GM12873 (cell line): Measurements from ENCODE around the gene SH2D3C.
A peak's percentile ranks its signal among the peaks of the same experiment; 100 is the strongest.

Experiments used
- TF ChIP-seq, protein P1 (sequence below): IDR thresholded peaks from 2 replicates; pipeline ENCODE4 v1.5.1; 2012; ENCODE audit warnings: low read depth, mild to moderate bottlenecking, moderate library complexity, low read length, control low read depth; ENCODE audit not compliant: insufficient read depth; ENCODE audit errors: missing control alignments

The SH2D3C gene

DNA sequence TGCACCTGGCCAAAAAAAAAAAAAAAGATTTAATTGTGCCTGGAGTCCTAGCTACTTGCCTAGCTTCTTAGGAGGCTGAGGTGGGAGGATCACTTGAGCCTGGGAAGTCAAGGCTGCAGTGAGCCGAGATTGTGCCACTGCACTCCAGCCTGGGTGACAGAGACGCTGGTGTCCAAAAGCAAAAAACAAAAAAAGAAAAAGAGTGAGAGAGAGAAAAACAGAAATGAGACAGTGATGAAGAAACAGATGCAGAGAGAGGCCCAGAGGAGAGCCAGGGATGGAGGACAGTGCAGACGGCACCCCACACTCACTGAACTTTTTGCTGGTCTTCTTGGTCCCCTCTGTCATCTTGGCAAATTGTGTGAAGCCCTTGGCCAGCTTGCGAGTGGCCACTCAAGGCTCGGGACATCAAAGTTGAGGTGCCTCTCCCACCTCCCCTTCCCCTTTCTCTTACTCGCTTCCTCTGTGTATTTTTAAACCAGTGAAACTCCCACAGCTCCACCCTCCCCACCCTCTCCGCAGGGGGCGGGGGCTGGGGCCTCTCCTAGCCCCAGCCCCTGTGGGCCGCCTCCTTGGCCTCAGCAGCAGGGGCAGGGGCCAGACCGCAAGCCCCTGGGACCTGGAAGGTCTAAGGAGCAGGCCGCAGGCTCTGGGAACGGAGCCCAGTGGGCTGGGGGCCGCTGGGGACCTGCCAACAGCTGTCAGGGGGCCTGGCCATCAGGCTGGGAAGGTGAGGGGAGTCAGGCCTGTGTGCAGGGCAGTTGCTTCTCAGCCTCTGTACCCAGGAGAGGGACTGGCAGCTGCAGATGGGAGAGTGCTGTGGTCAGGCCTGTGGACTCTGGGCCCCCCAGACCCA lies at the start of gene SH2D3C:
Gene SH2D3C, minus strand, starts transcription at position 387 of the 856 bp plus-strand sequence. Its CDS starts 39 bp downstream, at position 348.
- TF ChIP-seq, protein P1, sequence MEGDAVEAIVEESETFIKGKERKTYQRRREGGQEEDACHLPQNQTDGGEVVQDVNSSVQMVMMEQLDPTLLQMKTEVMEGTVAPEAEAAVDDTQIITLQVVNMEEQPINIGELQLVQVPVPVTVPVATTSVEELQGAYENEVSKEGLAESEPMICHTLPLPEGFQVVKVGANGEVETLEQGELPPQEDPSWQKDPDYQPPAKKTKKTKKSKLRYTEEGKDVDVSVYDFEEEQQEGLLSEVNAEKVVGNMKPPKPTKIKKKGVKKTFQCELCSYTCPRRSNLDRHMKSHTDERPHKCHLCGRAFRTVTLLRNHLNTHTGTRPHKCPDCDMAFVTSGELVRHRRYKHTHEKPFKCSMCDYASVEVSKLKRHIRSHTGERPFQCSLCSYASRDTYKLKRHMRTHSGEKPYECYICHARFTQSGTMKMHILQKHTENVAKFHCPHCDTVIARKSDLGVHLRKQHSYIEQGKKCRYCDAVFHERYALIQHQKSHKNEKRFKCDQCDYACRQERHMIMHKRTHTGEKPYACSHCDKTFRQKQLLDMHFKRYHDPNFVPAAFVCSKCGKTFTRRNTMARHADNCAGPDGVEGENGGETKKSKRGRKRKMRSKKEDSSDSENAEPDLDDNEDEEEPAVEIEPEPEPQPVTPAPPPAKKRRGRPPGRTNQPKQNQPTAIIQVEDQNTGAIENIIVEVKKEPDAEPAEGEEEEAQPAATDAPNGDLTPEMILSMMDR: no peak

- TF ChIP-seq, protein P1: no peak
Measured at GRCh38 chr9:127826253-127826913, 47.9 kb upstream of the SH2D3C start.

- TF ChIP-seq, protein P1: peak; percentile 27
Measured at GRCh38 chr9:127825319-127826051, 47.0 kb upstream of the SH2D3C start.

DNA sequence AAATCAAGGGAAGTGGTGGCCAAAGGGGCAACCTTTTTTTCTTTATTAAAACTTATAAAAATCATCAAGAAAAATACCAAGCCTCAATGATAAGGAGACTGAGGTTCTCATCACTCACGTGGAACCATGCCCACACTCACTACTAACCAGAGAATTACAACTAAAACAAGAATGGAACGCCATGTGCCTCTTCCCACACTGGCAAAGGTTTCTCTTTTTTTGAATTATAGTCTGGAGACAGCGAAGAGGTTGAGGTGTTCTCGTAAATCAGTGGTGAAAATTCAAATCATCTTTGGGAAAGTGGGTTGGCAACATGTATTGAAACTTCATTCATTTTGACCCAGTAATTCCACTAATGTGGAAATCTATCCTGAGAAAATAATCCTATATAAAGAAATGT lies 43.6 kb upstream of the SH2D3C start:
- TF ChIP-seq, protein P1: no peak

DNA sequence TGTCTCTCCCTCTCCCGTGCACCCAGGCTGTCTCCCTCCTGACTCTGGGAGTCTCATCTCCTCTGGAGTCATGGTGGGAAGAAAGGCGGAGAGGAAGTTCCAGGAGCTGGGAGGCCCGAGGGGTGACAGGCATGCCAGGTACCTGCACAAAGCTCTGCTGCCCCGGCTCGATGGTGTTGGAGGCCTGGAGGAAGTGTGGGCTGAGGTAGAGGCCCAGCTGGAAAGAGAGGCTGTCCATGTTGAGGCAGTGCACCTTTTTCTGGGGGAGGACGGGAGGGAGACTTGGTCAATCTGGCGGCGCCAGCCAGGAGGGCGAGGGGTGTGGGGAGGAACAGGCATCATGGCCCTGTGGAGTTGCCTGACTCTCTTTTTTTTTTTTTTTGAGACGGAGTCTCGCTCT lies 40.1 kb upstream of the SH2D3C start:
- TF ChIP-seq, protein P1: no peak

- TF ChIP-seq, protein P1: no peak
Measured at GRCh38 chr9:127817881-127818434, 39.5 kb upstream of the SH2D3C start.
